ENCODE results near the gene ATP8B4. TPM values are rescaled to one million over a fixed set of nuclear protein-coding genes. Genes with fewer than 3 reads are reported as not detected.

Gene ATP8B4
- total and polyA plus RNA-seq, 2 experiments from 2014 or later, result 0.89 to 1.5 TPM

DNA sequence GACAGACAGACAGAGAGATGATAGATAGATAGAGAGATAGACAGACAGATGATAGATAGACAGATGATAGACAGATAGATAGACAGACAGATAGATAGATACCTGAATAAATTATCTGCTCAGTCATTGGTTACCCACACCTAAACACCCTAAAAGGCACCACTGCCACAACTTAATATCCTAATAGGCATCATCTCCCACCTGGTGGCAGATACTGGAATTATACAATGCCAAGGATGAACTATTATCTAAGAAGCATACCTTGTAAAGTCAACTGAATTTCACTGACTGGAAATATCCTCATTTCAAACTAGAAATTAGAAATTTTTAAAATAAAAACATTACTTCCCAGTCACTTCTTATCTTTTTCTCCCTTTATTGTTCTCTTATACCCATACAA is 19.4 kb upstream of the ATP8B4 start:
- Histone ChIP-seq H3K4me1 (ENCODE audit: insufficient read depth) (peaks cover 44% of the 10 kb centered on the region), H3K4me3 (no peak overlapping the region), H3F3A (ENCODE audit: insufficient read depth) (peaks cover 48% of the 10 kb centered on the region), H3K79me2 (ENCODE audit: insufficient read depth) (no peaks in the 10 kb centered on the region), H3K27me3 (replicated peaks; ENCODE audit: insufficient read depth) (no peaks in the 10 kb centered on the region), H2AFZ (no peak overlapping the region), H3K9me2 (ENCODE audit: insufficient read depth) (no peaks in the 10 kb centered on the region), H3K9me3 (ENCODE audit: low read depth) (no peaks in the 10 kb centered on the region), H3K9ac (peak overlapping the region; percentile 80; the same call in 1 of the 2 replicates), H3K36me3 (ENCODE audit: low read depth) (no peaks in the 10 kb centered on the region), H4K20me1 (ENCODE audit: insufficient read depth) (no peaks in the 10 kb centered on the region), H3K4me2 (ENCODE audit: unreplicated experiment) (no peak overlapping the region), H3K27ac (peak overlapping the region; percentile 98)
- TF ChIP-seq EZH2phosphoT487 (IDR thresholded peaks at IDR 0.05; ENCODE audit: insufficient read depth, low read depth) (no peak), EZH2 (IDR thresholded peaks at IDR 0.05; ENCODE audit: insufficient read depth, poor library complexity, severe bottlenecking) (no peak)
- DNase-seq, result peak; percentile 35
- in situ Hi-C loops (cut with MboI), result loop anchor here (25.0 kb wide), 1 partner anchor 1276 kb away; no protein-coding TSS in a partner anchor

DNA sequence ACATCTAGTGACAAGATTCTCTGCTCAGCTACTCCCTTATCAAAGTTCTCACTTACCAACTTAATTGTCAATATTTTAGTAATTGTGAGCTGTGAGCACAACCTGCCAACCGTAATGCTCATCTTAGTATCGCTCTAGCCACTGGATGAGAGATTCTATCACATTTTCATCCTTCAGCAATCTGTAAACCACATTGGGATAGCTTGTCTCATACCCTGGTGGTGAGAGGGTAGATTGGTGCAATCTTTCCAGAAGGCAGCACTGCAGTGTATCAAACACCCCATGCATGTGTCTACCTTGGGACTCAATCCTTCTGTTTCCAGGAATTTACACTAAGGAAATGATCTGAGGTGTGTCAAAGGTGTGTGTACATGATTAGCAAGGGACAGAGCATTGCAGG is 18.9 kb upstream of the ATP8B4 start:
- in situ Hi-C loops (cut with MboI), result loop anchor here (25.0 kb wide), 1 partner anchor 1276 kb away; no protein-coding TSS in a partner anchor
- peaks cover 44% of the 10 kb centered on the region for H3K4me1 ChIP-seq (ENCODE audit: insufficient read depth)
- H3F3A ChIP-seq (ENCODE audit: insufficient read depth), result peaks cover 48% of the 10 kb centered on the region
- no peaks in the 10 kb centered on the region for H3K36me3 ChIP-seq (ENCODE audit: low read depth)
- no peak for TF ChIP-seq EZH2phosphoT487 (IDR thresholded peaks at IDR 0.05; ENCODE audit: insufficient read depth, low read depth)
- TF ChIP-seq EZH2 (IDR thresholded peaks at IDR 0.05; ENCODE audit: insufficient read depth, poor library complexity, severe bottlenecking), result no peak
- H2AFZ ChIP-seq, result no peak overlapping the region
- no peaks in the 10 kb centered on the region for H3K79me2 ChIP-seq (ENCODE audit: insufficient read depth)
- 53 to 62% methylated on average over 2 of the region's 2 CpGs for WGBS, 2 experiments (ENCODE audit: low coverage in 1 of 2, low lambda C conversion rate in 2 of 2, missing lambda C conversion rate in 2 of 2)
- H3K27ac ChIP-seq, result peak overlapping the region; percentile 98
- no peaks in the 10 kb centered on the region for H4K20me1 ChIP-seq (ENCODE audit: insufficient read depth)
- H3K9me2 ChIP-seq (ENCODE audit: insufficient read depth), result no peaks in the 10 kb centered on the region
- H3K4me3 ChIP-seq, result 0 out of 2 replicates have a peak overlapping the region, but pooled peaks have one; percentile 14
- peak overlapping the region; percentile 80 for H3K9ac ChIP-seq
- no peaks in the 10 kb centered on the region for H3K27me3 ChIP-seq (replicated peaks; ENCODE audit: insufficient read depth)
- H3K4me2 ChIP-seq (ENCODE audit: unreplicated experiment), result peak overlapping the region; percentile 49
- DNase-seq, result peak; percentile 61
- no peaks in the 10 kb centered on the region for H3K9me3 ChIP-seq (ENCODE audit: low read depth)

DNA sequence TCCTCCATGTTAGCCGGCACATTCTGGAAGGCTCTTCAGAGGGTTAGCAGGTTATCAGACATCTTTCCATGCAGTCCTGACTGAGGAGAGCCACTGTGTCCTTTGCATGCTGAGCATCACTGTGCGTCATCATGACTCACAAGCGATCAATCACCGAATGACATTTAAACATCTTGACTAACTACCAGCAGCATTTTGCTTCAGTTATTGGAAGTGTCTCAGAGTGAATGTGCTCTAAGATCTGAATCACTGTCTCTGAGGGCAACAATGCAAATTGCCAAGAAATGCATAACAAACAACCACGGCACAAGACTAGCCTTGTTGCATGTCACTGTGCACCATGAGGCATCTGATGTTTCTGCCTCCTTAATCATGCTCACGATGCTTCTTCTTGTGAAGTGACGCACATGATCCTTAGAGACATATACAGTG is 18.3 kb upstream of the ATP8B4 start:
- Histone ChIP-seq H3K4me3 (0 out of 2 replicates have a peak overlapping the region, but pooled peaks have one; percentile 14), H2AFZ (no peak overlapping the region), H4K20me1 (ENCODE audit: insufficient read depth) (no peaks in the 10 kb centered on the region), H3K36me3 (ENCODE audit: low read depth) (no peaks in the 10 kb centered on the region), H3K27ac (peak overlapping the region; percentile 98), H3K9ac (peak overlapping the region; percentile 80), H3K27me3 (replicated peaks; ENCODE audit: insufficient read depth) (no peaks in the 10 kb centered on the region), H3F3A (ENCODE audit: insufficient read depth) (peaks cover 48% of the 10 kb centered on the region), H3K9me3 (ENCODE audit: low read depth) (no peaks in the 10 kb centered on the region), H3K4me2 (ENCODE audit: unreplicated experiment) (peak overlapping the region; percentile 30), H3K79me2 (ENCODE audit: insufficient read depth) (no peaks in the 10 kb centered on the region), H3K9me2 (ENCODE audit: insufficient read depth) (no peaks in the 10 kb centered on the region), H3K4me1 (ENCODE audit: insufficient read depth) (peaks cover 44% of the 10 kb centered on the region)
- peak; percentile 99 for DNase-seq
- in situ Hi-C loops (cut with MboI), result loop anchor here (25.0 kb wide), 1 partner anchor 1275 kb away; no protein-coding TSS in a partner anchor
- WGBS, 2 experiments (ENCODE audit: low coverage in 1 of 2, low lambda C conversion rate in 2 of 2, missing lambda C conversion rate in 2 of 2), result 1 to 2% methylated on average over 7 of the region's 7 CpGs
- no peak for TF ChIP-seq EZH2phosphoT487 (IDR thresholded peaks at IDR 0.05; ENCODE audit: insufficient read depth, low read depth)
- TF ChIP-seq EZH2 (IDR thresholded peaks at IDR 0.05; ENCODE audit: insufficient read depth, poor library complexity, severe bottlenecking), result no peak

DNA sequence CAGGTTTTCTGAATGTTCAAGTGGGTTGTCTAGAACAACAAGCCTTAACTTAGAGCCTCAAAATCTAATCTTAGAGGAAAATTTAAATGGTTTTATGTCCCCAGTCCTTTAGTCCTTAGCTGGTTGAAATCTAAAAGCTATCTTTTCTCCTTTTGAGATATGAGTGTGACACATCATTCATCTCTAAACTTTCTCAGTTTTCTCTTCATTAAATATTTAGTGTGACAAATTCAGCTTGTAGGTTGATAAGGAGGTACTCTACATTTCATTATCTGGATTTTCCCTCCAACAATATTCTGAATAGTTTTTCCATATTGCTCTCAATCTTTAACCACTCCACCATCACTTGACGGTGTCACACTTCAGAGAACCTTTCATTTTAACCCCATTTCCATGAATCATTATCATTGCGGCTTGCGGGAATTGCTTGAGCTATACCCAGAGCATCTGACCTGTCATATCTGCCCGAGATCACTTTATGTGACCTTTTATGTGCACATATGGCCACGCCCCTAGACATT is 16.1 kb upstream of the ATP8B4 start:
- H3K4me3 ChIP-seq, result peak overlapping the region; percentile 12
- H3K27ac ChIP-seq, result peak overlapping the region; percentile 98
- H3K79me2 ChIP-seq (ENCODE audit: insufficient read depth), result no peaks in the 10 kb centered on the region
- H4K20me1 ChIP-seq (ENCODE audit: insufficient read depth), result no peaks in the 10 kb centered on the region
- H3F3A ChIP-seq (ENCODE audit: insufficient read depth), result peaks cover 48% of the 10 kb centered on the region
- H3K36me3 ChIP-seq (ENCODE audit: low read depth), result no peaks in the 10 kb centered on the region
- H3K9me2 ChIP-seq (ENCODE audit: insufficient read depth), result no peaks in the 10 kb centered on the region
- H3K4me2 ChIP-seq (ENCODE audit: unreplicated experiment), result peak overlapping the region; percentile 59
- in situ Hi-C loops (cut with MboI), result loop anchor here (25.0 kb wide), 1 partner anchor 1273 kb away; no protein-coding TSS in a partner anchor
- no peak overlapping the region for H2AFZ ChIP-seq
- peaks cover 44% of the 10 kb centered on the region for H3K4me1 ChIP-seq (ENCODE audit: insufficient read depth)
- peak overlapping the region; percentile 50 for H3K9ac ChIP-seq
- no peaks in the 10 kb centered on the region for H3K27me3 ChIP-seq (replicated peaks; ENCODE audit: insufficient read depth)
- peak; percentile 55 for DNase-seq
- no peaks in the 10 kb centered on the region for H3K9me3 ChIP-seq (ENCODE audit: low read depth)
- TF ChIP-seq EZH2 (IDR thresholded peaks at IDR 0.05; ENCODE audit: insufficient read depth, poor library complexity, severe bottlenecking) (no peak), EZH2phosphoT487 (IDR thresholded peaks at IDR 0.05; ENCODE audit: insufficient read depth, low read depth) (no peak)
- WGBS, 2 experiments (ENCODE audit: low coverage in 1 of 2, low lambda C conversion rate in 2 of 2, missing lambda C conversion rate in 2 of 2), result 40 to 52% methylated on average over 5 of the region's 5 CpGs

All from GM23248 (cell line).